ENCODE measurements around the gene EFCAB12. TPM values are rescaled to one million over a fixed set of nuclear protein-coding genes. Genes with fewer than 3 reads are reported as not detected.

The EFCAB12 gene
- 0.40 to 0.67 TPM (median 0.51 TPM) in 5 replicates for total RNA-seq (2022; extraction: Qiagen RNA extraction; ENCODE audit: low read depth)

GRCh38 chr3:129428376-129429079 is at the start of gene EFCAB12:
TSS of gene EFCAB12 (minus strand) at chr3:129428636. CDS start at chr3:129428488, 148 bp downstream.

GRCh38 chr3:129439817-129440617 is 11.6 kb upstream of the EFCAB12 start, which contains the start of the genes IFT122 and MBD4:
TSS of gene IFT122 (plus strand) at chr3:129440224. CDS start at chr3:129440331, 107 bp downstream.
TSS of gene MBD4 (minus strand) at chr3:129439948. CDS start at chr3:129439833, 115 bp downstream.

Other genes starting within 250 kb of the EFCAB12 start
- gene CNBP, start 244.7 kb downstream of the EFCAB12 start, total RNA-seq (2022; extraction: Qiagen RNA extraction; ENCODE audit: low read depth), result 333 to 368 TPM (median 346 TPM) in 5 replicates
- gene COPG1, start 179.0 kb downstream of the EFCAB12 start, total RNA-seq (2022; extraction: Qiagen RNA extraction; ENCODE audit: low read depth), result 77.0 to 92.2 TPM (median 77.4 TPM) in 5 replicates
- 40.5 to 45.3 TPM (median 43.6 TPM) in 5 replicates for gene HMCES, start 149.8 kb downstream of the EFCAB12 start, total RNA-seq (2022; extraction: Qiagen RNA extraction; ENCODE audit: low read depth)
- gene MBD4, start 11.3 kb upstream of the EFCAB12 start, total RNA-seq (2022; extraction: Qiagen RNA extraction; ENCODE audit: low read depth), result 20.8 to 27.0 TPM (median 22.7 TPM) in 5 replicates
- 11.8 to 14.5 TPM (median 13.5 TPM) in 5 replicates for gene IFT122, start 11.6 kb upstream of the EFCAB12 start, total RNA-seq (2022; extraction: Qiagen RNA extraction; ENCODE audit: low read depth)
- gene RHO, start 100.0 kb upstream of the EFCAB12 start, total RNA-seq (2022; extraction: Qiagen RNA extraction; ENCODE audit: low read depth), result not detected in 5 replicates
- gene H1-8, start 114.5 kb upstream of the EFCAB12 start, total RNA-seq (2022; extraction: Qiagen RNA extraction; ENCODE audit: low read depth), result not detected in 5 replicates
- 74.4 to 95.3 TPM (median 86.1 TPM) in 5 replicates for gene PLXND1, start 178.0 kb upstream of the EFCAB12 start, total RNA-seq (2022; extraction: Qiagen RNA extraction; ENCODE audit: low read depth)

Data from A549 treated with DMSO at 1 μM for 4 hours (cell line).